ENCODE measurements around the gene ARL6IP1.
"Not testable (repeated sequence)": the region's sequence is repeated elsewhere in the genome, so short reads cannot be mapped to it uniquely, and the experiment has no call there.

Gene ARL6IP1

DNA sequence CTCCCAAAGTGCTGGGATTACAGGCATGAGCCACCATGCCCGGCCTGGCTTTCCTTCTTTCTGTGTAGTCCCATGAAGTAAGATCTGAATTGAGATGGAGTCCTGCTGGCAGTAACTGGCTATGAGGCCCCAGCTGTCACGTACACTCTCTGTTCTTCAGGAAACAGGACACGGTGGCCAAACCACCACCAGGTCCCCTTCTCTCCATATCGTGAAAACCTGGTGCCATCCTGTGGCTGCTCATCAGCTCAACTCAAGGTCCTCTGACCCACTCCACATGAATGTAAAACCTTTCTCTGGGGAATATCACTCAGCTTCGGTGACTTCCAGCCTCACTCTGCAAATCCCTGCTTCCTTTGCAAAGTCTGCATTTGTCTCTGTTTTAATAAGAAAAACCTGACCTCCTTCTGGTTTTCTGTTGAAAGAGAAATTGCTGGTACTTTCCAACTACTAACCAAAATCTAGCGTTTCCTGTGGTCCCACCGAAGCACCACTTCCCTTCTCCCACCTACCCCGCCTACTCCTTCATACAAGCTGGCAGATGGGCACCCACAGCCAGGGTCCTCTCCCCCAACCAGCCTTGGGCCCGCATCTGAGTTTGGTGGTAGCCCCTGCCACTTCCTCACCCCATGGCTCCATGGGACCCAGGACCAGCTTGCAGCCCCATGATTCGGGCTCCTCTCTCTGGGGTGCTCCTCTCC is 43.2 kb downstream of the ARL6IP1 start:
- DNase-seq = not testable (repeated sequence)

DNA sequence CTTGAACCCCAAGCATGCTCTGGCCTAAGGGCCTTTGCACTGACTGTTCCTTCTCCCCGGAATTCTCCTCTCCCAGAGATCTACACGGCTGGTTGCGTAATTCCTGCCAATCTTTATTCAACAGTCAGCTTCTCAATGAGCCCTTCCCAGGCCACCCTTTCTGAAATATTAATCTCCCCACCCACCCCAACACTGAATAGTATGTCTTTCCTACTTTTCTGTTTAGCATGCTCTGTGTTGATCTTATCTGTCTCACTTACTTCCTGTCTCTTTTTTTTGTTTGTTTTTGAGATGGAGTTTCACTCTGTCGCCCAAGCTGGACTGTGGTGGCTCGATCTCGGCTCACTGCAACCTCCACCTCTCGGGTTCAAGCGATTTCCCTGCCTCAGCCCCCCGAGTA is 44.7 kb downstream of the ARL6IP1 start:
- not testable (repeated sequence) for DNase-seq

DNA sequence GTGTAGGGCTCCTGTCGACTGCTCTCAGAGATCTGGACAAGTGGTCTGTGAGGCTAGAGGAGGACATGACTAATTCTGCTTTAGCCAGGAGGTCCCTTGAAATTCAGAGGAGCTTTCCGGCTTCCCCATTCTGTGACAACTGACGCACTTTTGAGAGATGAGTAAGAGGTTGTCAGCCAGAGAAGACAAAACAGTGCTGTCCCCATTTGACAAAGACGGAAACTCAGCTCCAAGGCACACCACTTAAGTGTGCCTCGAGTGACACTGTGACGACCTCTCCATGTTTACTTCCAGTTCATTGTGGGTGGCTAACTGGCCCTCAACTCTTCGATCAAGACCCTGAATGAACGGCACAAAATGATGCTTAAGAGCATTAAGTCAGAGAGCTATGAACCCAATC is 58.5 kb downstream of the ARL6IP1 start:
- not testable (repeated sequence) for DNase-seq
